Germinal center (tissue), 1 donor: Measurements from ENCODE around the gene SLC16A3.

Experiments used
- DNase-seq: peaks from one replicate; pipeline ENCODE4 v3.0.0; 2012; ENCODE audit warnings: mixed read lengths, low spot score

Gene SLC16A3

GRCh38 chr17:82269138-82269881 lies 40.5 kb downstream of the SLC16A3 start:
- no peak for DNase-seq

DNA sequence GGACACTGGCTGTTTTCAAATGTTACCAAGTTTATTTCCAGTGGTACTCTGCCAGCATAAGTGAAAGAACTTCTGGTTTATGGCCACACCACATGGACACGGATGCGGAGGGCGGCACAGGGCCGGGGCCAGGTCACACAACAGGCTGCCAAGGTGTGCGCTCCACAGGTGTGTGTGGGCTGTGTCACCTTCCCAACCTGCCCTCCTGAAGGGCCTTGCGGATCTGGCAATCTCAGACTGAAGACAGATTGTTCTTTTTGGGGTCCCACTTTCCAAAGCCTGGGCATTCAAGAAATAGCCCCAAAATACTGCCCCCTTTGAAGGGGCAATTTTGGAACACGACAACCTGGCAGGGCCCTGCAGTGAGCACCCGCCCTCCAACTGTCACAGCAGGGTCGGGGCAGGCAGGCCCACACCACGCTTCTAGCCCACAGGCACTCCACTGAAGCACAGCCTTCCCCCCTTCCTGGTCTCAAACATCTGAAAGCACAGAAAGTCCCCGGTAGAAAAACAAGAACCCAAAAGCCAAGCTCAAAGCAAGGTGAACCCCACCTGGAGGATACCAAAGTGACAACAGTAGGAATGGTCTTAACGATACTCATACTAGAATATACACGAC lies 41.1 kb downstream of the SLC16A3 start:
- DNase-seq = no peak

DNA sequence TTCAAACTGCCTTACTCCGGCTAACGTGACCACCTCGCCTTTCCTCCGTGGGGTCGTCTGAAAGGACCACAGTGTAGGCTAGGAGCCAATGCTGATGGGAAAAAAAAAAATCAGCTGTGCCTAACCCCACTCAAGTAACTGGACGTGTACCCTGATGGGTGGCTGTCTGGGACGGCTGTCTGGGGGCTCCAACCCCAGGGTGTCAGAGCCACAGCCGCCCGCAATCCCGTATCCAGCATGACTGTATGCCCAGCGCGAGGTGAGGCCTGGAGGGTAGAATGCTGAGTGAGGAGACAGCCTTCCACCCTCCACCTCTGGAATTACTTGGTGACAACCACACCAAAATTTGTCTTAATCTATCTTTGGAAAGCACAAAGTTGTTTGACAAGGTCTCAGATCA lies 41.8 kb downstream of the SLC16A3 start:
- DNase-seq = no peak

- DNase-seq = no peak
These were observed 42.6 kb downstream of the SLC16A3 start for GRCh38 chr17:82271401-82271800.

GRCh38 chr17:82272495-82273326 lies 43.9 kb downstream of the SLC16A3 start:
- DNase-seq = peak; percentile 65

DNA sequence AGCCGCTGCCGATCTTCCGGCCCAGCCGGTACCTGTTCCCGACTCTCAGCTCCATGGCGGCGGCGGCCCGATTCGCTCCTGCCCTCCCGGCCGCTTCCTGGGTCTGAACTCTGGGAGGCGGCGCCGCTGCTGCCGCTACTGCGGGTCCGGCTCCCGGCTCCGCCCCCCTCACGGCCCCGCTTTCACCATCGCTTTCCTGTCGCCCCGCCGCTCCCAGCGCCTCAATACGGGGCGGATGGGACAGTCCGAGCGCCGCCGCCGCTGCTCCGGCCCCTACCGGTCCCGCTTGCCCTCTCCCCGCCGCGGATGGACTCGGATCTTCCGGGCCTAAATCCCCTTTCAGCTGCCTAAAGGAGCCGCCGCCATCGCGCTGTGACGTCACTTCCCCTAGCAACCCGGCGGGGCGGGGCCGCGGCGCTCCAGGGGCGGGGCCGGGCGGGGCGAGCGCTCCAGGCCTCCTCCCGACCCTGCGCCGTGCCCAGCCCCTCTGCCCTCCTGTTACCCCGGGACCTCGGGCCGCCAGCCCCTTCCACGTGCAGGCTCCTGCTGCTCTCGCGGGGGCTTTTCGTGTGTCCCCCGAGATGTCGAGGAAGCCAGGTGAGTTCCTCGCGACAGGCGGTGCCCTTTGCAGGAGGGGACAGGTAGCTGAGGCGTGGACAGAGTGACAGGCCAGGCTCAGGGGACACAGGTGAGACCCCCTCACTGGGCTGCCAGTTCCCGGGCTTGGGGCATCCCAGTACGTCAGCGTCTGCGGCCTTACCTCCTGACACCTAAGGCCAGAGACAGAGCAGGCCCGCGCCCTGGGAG lies 44.7 kb downstream of the SLC16A3 start, which contains the start of gene CSNK1D:
Gene CSNK1D, minus strand, starts transcription at position 374 of the 807 bp plus-strand sequence. Its CDS starts 319 bp downstream, at position 55.
- DNase-seq = peak; percentile 95

DNA sequence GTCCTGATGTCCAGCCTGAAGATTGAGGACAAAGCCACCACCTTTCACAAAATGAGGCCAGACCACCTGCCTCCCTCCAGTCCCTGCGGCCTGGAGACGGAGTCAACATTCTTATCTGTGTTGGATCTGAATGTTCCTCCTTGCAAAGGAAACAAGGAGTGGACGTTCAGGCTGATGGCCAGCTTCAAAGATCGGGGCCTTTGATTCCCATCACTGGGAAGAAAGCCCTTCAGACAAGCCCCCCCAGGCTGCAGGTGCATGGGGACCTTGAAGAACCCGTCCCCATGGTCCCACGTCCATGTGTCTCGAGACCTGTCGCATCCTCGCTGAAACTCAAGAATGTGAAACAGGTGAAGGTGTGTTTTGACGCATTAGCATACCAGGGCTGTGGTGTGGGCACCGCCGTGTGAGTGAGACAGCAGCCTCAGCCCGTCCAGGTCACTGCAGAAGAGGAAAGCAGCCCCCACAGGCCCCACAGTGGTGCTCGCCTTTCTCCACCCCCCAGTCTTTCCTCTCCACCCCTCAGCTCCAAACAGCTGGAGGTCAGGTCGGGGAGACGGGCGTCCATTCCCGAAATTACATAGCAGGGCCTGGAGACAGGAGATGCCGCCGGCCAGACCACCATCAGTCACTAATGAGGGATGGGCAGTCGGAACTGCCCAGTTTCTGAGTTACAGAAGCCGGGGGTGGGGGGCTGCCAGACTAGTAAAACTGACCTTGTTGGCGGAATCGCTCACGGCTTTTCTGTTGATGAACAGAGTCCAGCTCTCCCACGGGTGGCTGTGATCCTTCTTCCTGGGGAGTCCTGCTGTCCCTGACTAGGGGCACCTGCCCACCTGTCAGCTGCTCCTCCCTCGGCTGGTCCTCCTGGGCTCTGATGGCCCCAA lies 45.5 kb downstream of the SLC16A3 start:
- DNase-seq = no peak

GRCh38 chr17:82275326-82275725 lies 46.5 kb downstream of the SLC16A3 start:
- no peak for DNase-seq

DNA sequence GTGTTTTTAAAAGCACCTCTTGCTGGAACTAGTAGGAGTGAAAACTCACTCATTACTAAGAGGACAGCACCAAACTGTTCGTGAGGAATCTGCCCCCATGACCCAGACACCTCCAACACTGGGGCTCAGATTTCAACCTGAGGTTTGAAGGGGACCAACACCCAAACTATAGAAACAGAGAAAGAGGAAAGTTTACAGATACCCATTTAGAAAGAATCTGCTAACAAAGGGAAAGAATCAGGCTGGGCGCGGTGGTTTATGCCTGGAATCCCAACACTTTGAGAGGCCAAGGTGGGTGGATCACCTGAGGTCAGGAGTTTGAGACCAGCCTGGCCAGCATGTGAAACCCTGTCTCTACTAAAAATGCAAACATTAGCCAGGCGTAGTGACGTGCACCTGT lies 48.1 kb downstream of the SLC16A3 start:
- no peak for DNase-seq

DNA sequence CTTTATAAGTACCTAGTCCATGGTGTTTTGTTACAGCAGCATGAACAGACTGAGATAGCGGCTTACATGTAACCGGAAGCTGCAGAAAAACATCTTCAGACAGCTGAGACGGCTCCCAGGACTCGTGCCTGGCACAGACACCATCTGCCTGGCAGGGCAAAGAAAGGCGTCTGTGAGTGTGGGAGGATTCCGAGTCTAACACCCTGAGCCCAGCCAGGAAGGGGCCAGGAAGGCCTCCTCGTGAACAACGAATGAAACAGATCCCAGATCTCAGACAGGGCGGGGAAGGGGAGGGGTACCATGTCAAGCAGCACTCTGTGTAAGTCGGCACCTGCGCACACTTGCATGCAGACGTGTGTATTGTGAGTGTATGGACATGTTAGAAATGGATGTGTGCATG lies 49.0 kb downstream of the SLC16A3 start:
- no peak for DNase-seq

DNA sequence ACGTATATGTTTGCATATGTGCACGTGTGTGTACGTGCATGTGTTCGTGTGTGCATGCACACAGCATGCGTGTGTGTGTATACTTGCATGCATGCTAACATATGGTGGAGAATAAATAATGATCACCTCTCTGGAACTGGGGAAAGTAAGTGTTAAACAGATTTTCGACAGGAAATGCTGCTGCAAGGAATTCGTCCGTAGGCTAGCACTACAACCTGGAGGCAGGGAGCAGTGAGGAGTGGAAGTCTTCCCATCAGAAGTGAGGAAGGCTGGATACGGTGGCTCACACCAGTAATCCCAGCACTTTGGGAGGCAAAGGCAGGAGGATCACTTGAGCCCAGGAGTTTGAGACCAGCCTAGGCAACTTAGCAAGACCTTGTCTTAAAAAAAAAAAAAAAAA lies 49.5 kb downstream of the SLC16A3 start:
- no peak for DNase-seq

- DNase-seq = no peak
These were observed 50.0 kb downstream of the SLC16A3 start for GRCh38 chr17:82278786-82279391.

- no peak for DNase-seq
These were observed 51.7 kb downstream of the SLC16A3 start for GRCh38 chr17:82280537-82280936.

DNA sequence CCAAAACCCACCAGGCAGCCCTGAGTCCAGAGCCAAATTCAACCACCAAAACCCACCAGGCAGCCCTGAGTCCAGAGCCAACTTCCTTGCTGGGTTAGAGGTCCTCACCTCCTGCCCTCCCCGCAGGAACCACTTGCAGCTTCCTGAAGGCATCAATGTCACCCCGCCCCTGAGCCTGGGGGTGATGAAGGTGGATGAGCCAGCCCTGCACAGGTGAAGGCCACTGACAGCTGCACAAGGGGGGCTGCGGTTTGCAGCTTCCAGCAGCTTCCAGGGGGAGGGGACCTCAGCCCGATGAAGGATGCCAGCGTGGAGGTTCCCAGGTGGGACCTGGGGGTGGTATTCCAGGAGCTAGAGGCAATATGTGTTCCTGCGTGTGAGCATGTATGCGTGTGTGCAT lies 52.2 kb downstream of the SLC16A3 start:
- no peak for DNase-seq

- DNase-seq = no peak
These were observed 52.8 kb downstream of the SLC16A3 start for GRCh38 chr17:82281502-82282238.

DNA sequence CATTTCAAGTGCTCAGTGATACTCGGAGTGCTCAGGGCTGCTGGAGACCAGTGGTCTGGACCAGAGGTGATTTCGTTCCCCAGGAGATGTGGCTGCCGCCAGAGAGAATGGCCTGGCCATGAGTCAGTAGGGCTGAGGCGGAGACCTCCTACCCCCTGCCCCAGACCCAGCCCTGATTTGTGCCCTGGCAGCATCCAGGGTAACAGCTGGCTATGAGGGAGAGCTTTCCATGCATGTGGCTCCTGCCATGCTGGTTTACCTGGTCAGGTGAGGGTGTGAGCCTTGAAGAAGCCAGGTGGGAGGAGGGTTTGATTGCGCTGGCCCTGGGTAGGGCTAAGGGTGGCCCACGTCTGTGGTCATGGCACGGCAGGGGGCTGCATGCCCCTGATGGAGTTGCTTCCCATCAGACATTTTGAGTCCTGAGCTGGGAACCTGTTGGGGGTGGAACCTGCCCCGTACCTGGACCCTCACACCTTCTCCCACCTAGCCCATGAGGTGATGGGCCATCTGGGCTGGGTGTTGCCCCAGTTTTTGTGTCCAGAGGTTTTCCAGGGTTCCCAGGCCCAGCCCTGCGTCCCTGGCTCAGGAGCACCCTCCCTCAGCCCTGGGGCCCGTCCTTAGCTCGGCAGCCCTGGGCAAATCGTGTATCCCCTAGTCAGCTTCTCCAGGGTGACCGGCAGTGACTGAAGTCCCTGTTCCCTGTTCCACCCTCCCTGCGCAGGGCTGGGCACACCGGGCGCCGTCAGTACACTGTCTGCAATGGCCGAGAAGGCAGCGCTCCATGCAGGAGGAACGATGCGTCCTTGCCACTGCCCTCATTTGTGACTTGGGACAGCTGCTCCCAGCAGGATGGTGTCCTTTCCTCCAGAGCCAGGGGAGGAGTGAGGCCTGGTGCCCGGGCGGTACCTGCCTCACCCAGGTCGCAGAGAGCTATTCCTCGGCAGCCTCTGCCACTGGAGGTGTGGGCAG lies 53.7 kb downstream of the SLC16A3 start:
- no peak for DNase-seq

- no peak for DNase-seq
These were observed 54.4 kb downstream of the SLC16A3 start for GRCh38 chr17:82283208-82283749.

DNA sequence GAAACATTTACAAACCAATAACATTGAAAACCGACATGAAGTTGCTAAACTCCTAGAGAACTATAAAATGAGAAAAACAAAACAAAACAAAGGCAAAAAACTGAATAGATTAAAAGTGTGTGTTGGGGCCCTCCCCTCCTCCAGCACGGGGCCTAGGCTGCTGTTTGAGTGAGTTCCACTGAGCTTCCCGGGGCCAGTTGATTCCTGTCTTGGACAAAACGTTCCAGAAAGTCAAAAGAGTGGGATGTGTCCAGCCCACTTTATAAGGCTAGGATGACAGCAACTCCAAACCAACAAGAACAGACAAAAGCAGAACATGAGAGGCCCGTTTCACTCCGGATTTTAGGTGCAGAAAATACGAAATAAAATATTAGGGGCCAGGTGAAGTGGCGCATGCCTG lies 56.3 kb downstream of the SLC16A3 start:
- no peak for DNase-seq
